ENCODE measurements around the gene FAM167B. TPM values are rescaled to one million over a fixed set of nuclear protein-coding genes. Genes with fewer than 3 reads are reported as not detected.
A peak's percentile ranks its signal among the peaks of the same experiment; 100 is the strongest.

Gene FAM167B
- total RNA-seq = 1 to 10 TPM in 1 of 2 donors, under 1 TPM in 1; 0.99 to 1.1 TPM

DNA sequence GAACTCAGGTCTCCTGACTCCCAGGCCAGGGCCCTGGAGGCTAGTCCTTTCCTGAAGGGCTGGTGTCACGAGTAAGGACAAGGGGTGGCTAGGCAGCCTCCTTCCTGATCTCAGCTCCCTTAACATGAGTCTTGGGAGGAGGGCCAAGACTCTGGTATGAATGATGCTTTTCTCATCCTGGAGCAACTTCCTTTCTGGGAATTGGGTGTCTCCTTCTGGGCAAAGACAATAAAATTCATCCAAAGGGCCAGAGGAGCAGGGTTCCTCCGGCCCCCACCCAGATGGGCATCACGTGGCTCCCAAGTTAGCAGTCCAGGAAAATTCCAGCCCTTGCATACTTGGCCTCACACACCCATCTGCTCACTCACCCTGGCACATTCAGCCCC is at the start of gene FAM167B:
FAM167B (plus strand) TSS at position 335 of the 386 bp plus-strand sequence. CDS start 200 bp downstream, outside the sequence.
- Mint-ChIP-seq H3K36me3 (ENCODE audit: low read depth) (peaks cover 14% of the 10 kb centered on the region), H3K4me3 (peak within 1 kb of the TSS; percentile 99), H3K9me3 (no peaks in the 10 kb centered on the region), H3K27me3 (no peaks in the 10 kb centered on the region), H3K4me1 (peaks cover 26% of the 10 kb centered on the region), H3K27ac (peak within 1 kb of the TSS; percentile 93)
- no peak for ATAC-seq (replicated peaks)

DNA sequence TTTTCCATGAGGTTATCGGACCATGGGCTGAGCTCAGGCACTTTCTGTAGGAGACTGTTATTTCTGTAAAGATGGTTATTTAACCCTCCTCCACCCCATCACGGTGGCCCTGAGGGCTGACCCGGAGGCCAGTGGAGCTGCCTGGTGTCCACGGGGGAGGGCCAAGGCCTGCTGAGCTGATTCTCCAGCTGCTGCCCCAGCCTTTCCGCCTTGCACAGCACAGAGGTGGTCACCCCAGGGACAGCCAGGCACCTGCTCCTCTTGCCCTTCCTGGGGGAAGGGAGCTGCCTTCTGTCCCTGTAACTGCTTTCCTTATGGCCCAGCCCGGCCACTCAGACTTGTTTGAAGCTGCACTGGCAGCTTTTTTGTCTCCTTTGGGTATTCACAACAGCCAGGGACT is 49.2 kb upstream of the FAM167B start:
- Mint-ChIP-seq H3K4me1 (peaks cover 32% of the 10 kb centered on the region), H3K27me3 (no peaks in the 10 kb centered on the region), H3K4me3 (no peak overlapping the region), H3K36me3 (ENCODE audit: low read depth) (peaks cover 56% of the 10 kb centered on the region), H3K9me3 (no peaks in the 10 kb centered on the region), H3K27ac (peak overlapping the region; percentile 28)
- no peak for ATAC-seq (replicated peaks)

DNA sequence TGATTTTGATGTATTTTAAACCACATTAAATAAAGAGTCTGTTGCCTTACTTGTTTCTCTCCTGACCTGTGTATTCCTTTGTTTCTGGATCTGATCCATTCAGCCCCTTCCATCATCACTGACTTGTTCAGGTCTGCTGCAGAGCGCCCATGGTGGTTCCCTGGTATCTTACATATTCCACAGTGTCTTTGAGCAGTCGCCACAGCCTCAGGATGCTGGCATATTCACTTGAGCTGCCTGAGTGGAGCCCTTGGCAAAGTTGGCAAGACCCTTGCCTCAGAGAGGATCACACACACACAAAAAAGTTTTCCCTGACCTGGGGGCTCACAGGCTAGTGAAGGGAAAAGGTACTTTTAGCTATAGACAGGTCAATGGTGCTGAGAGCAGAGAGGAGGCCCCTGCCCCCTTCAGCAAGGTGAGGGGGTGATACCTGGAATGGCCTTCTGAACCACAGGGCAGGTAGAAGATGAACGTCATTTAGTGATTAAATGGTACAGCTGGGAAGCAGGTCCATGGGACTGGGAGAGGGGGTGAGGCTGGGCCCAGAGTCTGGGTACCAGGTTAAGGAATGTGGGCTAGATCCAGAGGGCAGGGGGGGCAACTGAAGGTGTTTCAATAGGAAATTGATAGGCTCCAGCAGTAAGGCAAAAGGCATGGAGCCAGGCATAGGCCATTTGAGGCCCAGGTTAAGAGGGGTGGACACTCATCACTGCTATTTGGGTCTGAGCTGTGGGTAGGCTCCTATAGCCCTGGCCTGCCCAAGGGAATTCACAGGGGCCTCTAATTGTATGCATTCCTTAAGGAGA is 48.6 kb upstream of the FAM167B start:
- Mint-ChIP-seq H3K9me3 (no peaks in the 10 kb centered on the region), H3K4me1 (peaks cover 27% of the 10 kb centered on the region), H3K27ac (peak overlapping the region; percentile 13), H3K36me3 (ENCODE audit: low read depth) (peaks cover 50% of the 10 kb centered on the region), H3K27me3 (no peaks in the 10 kb centered on the region), H3K4me3 (peak overlapping the region; percentile 2)
- ATAC-seq (replicated peaks) = no peak

DNA sequence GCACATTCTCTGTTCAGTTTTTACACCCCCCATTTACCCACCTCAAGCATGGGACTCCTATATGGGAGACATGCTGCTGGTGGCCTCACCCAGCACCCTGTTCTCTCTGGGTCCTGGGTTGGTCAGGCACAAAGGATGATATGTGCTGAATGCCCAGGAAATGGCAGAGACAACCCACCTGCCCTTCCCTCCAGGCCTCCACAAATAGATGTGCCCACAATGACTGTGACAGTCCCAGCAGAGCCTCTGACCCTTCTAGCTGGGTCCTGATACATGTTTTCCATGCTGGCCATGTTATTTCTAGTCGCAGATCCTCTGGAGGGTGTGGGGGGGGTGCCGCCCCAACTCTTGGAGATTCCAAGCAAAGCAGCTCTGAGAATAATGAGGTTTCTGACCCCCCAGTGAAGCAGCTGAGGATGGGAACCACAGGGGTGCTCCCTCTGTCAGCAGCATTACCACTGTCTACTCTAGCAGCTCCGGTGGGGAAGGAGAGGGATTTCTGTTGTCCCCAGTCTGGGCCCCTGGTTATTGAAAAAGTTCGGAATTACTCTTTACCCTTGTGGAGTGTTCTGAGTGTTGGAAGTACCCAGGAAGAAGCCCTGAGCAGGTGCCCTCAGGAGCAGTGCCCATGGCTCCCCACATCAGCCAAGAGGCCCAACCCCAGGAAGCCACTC is 47.8 kb upstream of the FAM167B start:
- Mint-ChIP-seq H3K27me3 (no peaks in the 10 kb centered on the region), H3K4me1 (peaks cover 22% of the 10 kb centered on the region), H3K36me3 (ENCODE audit: low read depth) (peaks cover 43% of the 10 kb centered on the region), H3K4me3 (peak overlapping the region; percentile 81), H3K9me3 (no peaks in the 10 kb centered on the region), H3K27ac (no peak overlapping the region)
- no peak for ATAC-seq (replicated peaks)

DNA sequence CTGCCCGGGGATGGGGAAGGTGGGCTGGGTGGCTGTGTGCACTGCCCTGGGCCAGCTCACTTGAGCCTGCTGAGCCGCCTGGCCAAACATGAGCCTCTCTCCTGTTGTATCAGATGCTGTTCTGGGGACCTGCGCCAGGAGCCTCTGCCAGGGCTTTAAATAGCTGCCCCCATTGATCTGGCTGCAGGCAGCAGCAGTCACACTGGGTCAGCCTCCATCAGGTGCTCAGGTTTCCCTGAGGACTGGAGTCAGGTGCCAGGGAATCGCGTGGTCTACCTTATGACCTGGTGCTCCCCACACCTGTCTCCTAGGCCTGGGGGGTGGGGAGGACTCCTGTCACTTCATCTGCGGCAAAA is 47.3 kb upstream of the FAM167B start:
- ATAC-seq (replicated peaks) = no peak
- peak overlapping the region; percentile 42 for H3K27ac Mint-ChIP-seq
- peaks cover 21% of the 10 kb centered on the region for H3K4me1 Mint-ChIP-seq
- H3K27me3 Mint-ChIP-seq = no peaks in the 10 kb centered on the region
- H3K36me3 Mint-ChIP-seq (ENCODE audit: low read depth) = peaks cover 37% of the 10 kb centered on the region
- peak overlapping the region; percentile 81 for H3K4me3 Mint-ChIP-seq
- no peaks in the 10 kb centered on the region for H3K9me3 Mint-ChIP-seq

DNA sequence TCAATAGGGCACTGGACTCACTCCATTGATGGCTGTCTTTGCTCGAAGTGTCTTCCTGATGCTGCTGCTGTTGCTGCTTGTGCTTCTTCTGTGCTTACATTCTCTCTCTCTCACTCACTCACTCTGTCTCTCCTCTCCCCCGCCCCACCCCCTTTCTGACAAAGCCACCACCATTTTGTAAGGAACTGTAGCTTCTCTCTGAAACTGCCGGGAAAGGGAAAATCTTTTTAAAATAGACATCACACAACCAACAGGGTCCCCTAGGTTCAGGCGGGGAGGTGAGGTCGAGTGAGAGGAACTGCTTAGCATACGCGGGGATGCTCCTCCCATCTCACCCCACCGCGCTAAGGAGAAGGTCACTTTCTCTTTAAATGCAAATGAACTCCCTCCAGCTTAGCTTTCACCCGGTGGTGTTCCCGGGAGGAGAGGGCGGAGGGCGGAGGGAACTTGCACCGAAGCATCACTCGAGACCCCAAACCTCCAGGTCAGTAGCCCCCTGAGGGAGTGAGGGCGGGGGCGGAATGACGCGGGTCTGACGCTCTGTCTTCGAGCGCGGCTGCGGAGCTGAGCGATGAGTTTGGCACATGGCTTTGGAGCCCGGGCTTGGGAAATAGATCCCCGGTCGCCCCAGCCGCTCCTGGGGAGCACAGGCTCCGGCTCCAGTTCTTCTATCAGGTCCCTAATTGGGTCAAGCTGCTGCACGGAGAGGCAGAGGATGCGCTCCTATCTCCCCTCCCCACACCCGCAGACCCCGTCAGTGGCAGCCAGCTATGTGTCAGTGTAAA is 46.6 kb upstream of the FAM167B start, which contains the start of gene CCDC28B:
CCDC28B (plus strand) TSS at position 370 of the 785 bp plus-strand sequence. CDS start 1,341 bp downstream, outside the sequence.
- peak; percentile 51 for ATAC-seq (replicated peaks)
- H3K36me3 Mint-ChIP-seq (ENCODE audit: low read depth) = peaks cover 30% of the 10 kb centered on the region
- no peaks in the 10 kb centered on the region for H3K9me3 Mint-ChIP-seq
- H3K4me1 Mint-ChIP-seq = peaks cover 21% of the 10 kb centered on the region
- peak within 1 kb of the TSS; percentile 81 for H3K4me3 Mint-ChIP-seq
- H3K27me3 Mint-ChIP-seq = no peaks in the 10 kb centered on the region
- H3K27ac Mint-ChIP-seq = peak within 1 kb of the TSS; percentile 88

DNA sequence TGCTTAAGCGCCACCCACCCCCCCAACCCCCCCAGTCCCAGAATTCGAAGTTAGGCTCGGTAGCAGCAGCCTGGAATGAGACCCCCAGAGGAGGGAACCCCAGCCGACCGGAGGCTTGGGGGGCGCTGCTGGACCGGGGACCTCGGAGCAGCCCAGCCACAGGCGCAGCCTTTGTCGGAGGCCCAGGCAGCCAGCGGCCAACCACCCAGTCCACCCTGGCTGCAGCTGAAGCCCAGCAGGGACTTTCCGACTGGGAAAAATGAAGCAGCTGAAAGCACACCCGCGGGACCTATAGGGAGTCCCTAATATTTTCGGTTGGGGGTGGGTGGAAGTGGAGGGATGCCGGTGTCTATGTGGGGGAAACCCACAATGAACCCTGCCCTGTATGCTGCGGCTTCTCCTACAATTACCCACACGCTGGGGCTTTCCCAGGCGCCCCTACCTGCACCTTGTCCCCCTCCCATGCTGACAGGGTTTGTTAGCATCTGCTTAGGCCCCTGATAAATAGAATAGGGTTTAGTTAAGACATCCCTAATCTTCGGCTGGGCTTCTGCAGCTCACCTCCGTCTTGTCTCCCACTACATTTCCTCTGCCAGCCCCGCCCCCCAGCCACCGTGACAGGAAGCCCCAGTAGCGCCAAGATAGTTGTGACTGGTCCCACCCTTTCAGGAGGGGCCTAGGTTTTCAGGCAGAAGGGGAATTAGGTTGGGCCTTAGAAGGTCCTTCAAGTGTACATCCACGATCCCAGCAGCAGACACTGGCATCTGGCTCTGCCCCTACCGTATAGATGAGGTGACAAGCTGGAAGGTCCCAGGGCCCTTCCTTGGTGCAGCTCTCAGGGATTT is 45.8 kb upstream of the FAM167B start:
- H3K27me3 Mint-ChIP-seq = no peaks in the 10 kb centered on the region
- peak overlapping the region; percentile 81 for H3K4me3 Mint-ChIP-seq
- H3K4me1 Mint-ChIP-seq = peaks cover 21% of the 10 kb centered on the region
- peak overlapping the region; percentile 88 for H3K27ac Mint-ChIP-seq
- no peaks in the 10 kb centered on the region for H3K9me3 Mint-ChIP-seq
- peak; percentile 63 for ATAC-seq (replicated peaks)
- peaks cover 22% of the 10 kb centered on the region for H3K36me3 Mint-ChIP-seq (ENCODE audit: low read depth)

DNA sequence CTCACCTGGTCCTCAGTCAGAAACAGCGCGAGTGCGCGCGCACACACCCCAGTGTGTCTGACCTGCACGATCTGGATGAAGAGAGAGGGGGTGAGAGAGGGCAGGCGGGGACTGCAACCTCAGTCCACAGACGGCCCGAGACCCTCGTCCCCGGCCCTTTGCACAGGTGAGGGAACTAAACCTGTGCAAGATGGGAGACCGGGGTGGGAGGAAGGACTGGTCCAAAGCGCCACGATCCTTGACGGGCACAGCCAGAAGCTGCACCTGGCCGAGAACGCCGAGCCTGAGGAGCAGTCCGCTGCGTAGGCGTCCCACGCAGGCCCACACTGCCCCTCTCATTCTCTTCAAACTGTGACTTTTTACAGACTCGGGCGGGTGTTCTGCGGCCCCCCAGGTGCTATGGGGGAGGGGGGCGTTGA is 42.1 kb upstream of the FAM167B start:
- no peak for ATAC-seq (replicated peaks)
- Mint-ChIP-seq H3K4me1 (peaks cover 20% of the 10 kb centered on the region), H3K27ac (no peak overlapping the region), H3K4me3 (peak overlapping the region; percentile 88), H3K36me3 (ENCODE audit: low read depth) (no peaks in the 10 kb centered on the region), H3K9me3 (no peaks in the 10 kb centered on the region), H3K27me3 (no peaks in the 10 kb centered on the region)

DNA sequence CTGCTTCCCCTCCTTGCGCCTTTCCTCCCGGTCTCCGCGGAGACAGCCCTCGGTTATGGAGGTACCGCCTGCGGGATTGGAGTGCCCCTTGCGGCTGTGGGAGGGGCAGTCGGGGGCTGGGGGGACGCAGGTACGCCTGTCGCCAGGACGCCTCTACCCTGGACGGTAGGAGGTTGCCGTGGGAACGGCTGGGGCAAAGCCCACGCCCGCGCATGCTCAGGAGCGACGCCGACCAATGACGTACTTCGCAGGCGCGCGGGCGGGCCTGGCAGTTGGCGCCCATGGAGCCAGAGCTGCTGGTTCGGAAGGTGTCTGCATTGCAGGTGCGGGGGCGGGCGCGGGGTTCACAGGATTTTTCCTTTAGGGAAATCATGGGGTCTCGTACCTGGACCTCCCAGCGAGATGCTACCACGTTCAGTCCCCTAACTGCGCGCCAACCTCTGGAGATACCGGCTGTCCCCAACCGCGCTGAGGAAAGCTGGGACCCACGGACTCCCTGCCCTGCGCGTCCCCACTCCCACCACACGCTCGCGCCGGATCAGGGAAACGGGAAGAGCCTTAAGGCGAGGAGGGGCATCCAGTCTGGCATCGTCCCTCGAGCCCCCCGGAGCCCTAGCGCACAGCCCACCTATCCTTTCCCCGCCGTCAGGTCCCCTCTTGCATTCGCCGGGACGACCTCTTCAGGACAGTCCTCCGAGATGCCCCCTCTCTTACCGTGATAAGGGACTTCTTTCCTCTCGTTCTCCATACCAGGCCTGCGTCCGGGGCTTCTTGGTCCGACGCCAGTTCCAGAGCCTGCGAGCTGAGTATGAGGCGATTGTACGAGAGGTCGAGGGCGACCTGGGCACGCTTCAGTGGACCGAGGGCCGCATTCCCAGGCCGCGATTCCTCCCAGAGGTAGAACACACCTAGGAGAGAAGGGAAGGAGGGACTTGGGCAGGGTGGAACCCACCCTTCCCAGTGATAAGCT is 41.3 kb upstream of the FAM167B start, which contains the start of gene IQCC:
IQCC (plus strand) TSS at position 271 of the 970 bp plus-strand sequence; CDS start at position 282, 11 bp downstream.
- Mint-ChIP-seq H3K4me1 (peaks cover 15% of the 10 kb centered on the region), H3K4me3 (peak within 1 kb of the TSS; percentile 88), H3K27ac (peak within 1 kb of the TSS; percentile 91), H3K36me3 (ENCODE audit: low read depth) (no peaks in the 10 kb centered on the region), H3K9me3 (no peaks in the 10 kb centered on the region), H3K27me3 (no peaks in the 10 kb centered on the region)
- peak; percentile 84 for ATAC-seq (replicated peaks)

DNA sequence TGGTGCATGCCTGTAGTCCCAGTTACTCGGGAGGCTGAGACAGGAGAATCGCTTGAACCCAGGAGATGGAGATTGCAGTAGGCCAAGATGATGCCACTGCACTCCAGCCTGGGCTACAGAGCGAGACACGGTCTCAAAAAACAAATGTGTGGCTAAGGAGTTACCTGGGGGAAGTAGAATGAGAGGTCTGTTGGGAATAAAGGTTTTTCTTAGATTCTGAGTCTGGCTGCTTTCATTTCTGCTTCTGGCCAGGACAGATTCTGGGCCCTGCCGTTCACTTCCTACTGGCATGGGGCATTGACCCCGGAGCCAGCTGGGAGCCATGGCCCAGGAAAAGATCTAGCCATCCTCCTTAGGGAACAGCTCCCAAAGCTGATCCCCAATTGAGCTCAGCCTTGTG is 38.6 kb upstream of the FAM167B start:
- H3K4me1 Mint-ChIP-seq = peaks cover 6% of the 10 kb centered on the region
- no peak overlapping the region for H3K4me3 Mint-ChIP-seq
- no peaks in the 10 kb centered on the region for H3K27me3 Mint-ChIP-seq
- no peaks in the 10 kb centered on the region for H3K9me3 Mint-ChIP-seq
- H3K27ac Mint-ChIP-seq = no peak overlapping the region
- no peaks in the 10 kb centered on the region for H3K36me3 Mint-ChIP-seq (ENCODE audit: low read depth)
- no peak for ATAC-seq (replicated peaks)

DNA sequence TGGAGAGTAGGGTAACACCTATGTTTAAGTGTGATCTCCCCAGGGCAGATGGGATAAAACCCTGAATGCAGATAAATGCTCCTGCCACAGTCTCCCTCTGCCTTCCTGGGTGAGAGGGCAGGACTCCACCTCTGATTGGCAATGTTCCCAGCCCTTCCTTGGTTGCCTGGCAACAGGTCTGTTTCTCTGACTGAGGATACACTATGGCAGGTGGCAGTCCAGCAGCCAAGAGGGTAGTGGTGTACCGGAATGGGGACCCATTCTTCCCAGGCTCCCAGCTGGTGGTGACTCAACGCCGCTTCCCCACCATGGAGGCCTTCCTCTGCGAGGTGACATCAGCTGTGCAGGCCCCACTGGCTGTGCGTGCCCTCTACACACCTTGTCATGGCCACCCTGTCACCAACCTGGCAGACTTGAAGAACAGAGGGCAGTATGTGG is 38.1 kb upstream of the FAM167B start, which contains the start of gene DCDC2B:
DCDC2B (plus strand) TSS at position 199 of the 438 bp plus-strand sequence; CDS start at position 204, 5 bp downstream.
- no peaks in the 10 kb centered on the region for H3K9me3 Mint-ChIP-seq
- ATAC-seq (replicated peaks) = no peak
- H3K36me3 Mint-ChIP-seq (ENCODE audit: low read depth) = no peaks in the 10 kb centered on the region
- peaks cover 6% of the 10 kb centered on the region for H3K4me1 Mint-ChIP-seq
- H3K4me3 Mint-ChIP-seq = no peak within 1 kb of the TSS
- no peak within 1 kb of the TSS for H3K27ac Mint-ChIP-seq
- H3K27me3 Mint-ChIP-seq = no peaks in the 10 kb centered on the region

DNA sequence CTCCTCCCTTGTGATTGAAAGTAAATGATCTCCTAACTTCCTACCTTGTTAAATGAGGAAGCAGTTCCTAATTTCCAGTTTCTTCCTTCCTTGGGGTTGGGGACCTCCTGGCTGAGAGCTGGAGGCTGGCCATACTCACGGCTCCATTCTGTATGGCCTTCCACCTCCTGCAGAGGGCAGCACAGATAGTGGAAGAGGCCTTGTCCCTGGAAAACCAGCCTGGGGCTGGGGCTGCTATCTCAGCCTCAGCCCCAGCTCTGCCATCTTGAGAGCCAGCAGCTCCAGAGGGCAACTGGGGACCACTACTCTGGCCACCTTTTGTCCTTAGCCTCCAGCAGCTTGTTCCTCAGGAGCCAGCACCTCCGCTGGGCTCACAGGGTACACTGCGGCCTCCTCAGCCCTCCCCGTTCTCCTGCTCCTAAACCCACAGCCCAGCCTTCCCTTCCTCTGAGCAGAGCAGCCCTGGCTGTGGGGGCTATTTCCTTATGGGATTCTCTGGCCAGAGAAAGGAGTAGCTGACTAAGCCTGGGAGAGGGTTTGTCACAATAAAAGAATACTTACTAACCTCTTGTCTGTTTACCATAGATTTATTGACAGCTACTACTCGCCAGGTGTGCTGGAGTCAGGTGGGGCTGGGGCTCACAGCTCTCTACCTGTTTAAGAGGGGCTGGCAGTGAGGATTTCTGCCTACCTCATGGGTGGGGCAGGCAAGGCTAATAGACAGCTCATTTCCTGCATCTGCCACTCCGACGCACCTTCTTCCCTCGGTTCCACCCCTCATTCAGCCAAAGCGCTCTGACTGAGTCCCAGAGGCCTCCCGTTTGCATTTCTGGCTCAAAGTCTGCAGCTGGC is 31.2 kb upstream of the FAM167B start:
- peak; percentile 95 for ATAC-seq (replicated peaks)
- Mint-ChIP-seq H3K4me3 (no peak overlapping the region), H3K27me3 (no peaks in the 10 kb centered on the region), H3K36me3 (ENCODE audit: low read depth) (peaks cover 6% of the 10 kb centered on the region), H3K9me3 (no peaks in the 10 kb centered on the region), H3K27ac (peak overlapping the region; percentile 32), H3K4me1 (peaks cover 4% of the 10 kb centered on the region)
